HEK293 (cell line): Measurements from ENCODE around the gene TRAPPC10.

Source experiments
- CTCF ChIA-PET: fragments of 350-600 bp; formaldehyde crosslinking; extraction: SDS; loops from one replicate; lab custom pipeline; 2021; ENCODE audit warnings: antibody characterized with exemption; lab: Yijun Ruan, JAX
- POLR2A ChIA-PET: fragments of 300-600 bp; formaldehyde crosslinking; extraction: SDS; loops from one replicate; lab custom pipeline; 2020; ENCODE audit warnings: antibody characterized with exemption, inconsistent platforms; lab: Yijun Ruan, JAX
- H3K27ac ChIP-seq: fragments of 200-500 bp; sonication (Bioruptor generic); 2 replicates; pipeline ENCODE4 v1.5.1; 2014; ENCODE audit warnings: low read depth, low read length, control low read depth, inconsistent platforms; ENCODE audit errors: extremely low read depth
- H3K36me3 ChIP-seq, 2 experiments: fragments of 200-500 bp in 1 of 2; sonication (Bioruptor generic) in 1 of 2; 1 replicate in 1 of 2; 2 replicates in 1 of 2; pipeline ENCODE4 v1.5.1; 2014 to 2017; ENCODE audit warnings: inconsistent platforms in 2 of 2, low read length in 2 of 2; ENCODE audit not compliant: control insufficient read depth in 2 of 2, insufficient read depth in 1 of 2
- H3K4me1 ChIP-seq: fragments of 200-500 bp; sonication (Bioruptor generic); 2 replicates; pipeline ENCODE4 v1.5.1; 2014; ENCODE audit warnings: mild to moderate bottlenecking, low read length, inconsistent platforms; ENCODE audit not compliant: control insufficient read depth, insufficient read depth
- H3K4me3 ChIP-seq: 2 replicates; pipeline ENCODE4 v1.5.1; 2011; ENCODE audit warnings: low read depth, mild to moderate bottlenecking, control low read depth, low read length, moderate library complexity
- H3K9me3 ChIP-seq: fragments of 200-500 bp; sonication (Bioruptor generic); 2 replicates; pipeline ENCODE4 v1.5.1; 2014; ENCODE audit warnings: low read depth, low read length, inconsistent platforms; ENCODE audit not compliant: control insufficient read depth, insufficient read depth
- GLI4 ChIP-seq: fragments of 450-650 bp; formaldehyde crosslinking; IDR thresholded peaks from 2 replicates; pipeline ENCODE4 v1.5.1; 2016; ENCODE audit warnings: missing biosample characterization, missing genetic modification characterization
- GLIS1 ChIP-seq: fragments of 450-650 bp; formaldehyde crosslinking; IDR thresholded peaks from 2 replicates; pipeline ENCODE4 v1.5.1; 2016; ENCODE audit warnings: missing biosample characterization, missing genetic modification characterization
- HOXD13 ChIP-seq: sonication (generic); formaldehyde crosslinking; IDR thresholded peaks from 2 replicates; pipeline ENCODE4 v1.8.0; 2022; ENCODE audit warnings: missing genetic modification reagents, borderline replicate concordance
- KLF10 ChIP-seq: fragments of 450-650 bp; IDR thresholded peaks from 2 replicates; pipeline ENCODE4 v1.5.1; 2018; ENCODE audit warnings: missing biosample characterization, mild to moderate bottlenecking, missing genetic modification characterization
- KLF17 ChIP-seq: fragments of 450-650 bp; formaldehyde crosslinking; IDR thresholded peaks from 2 replicates; pipeline ENCODE4 v1.5.1; 2016; ENCODE audit warnings: missing biosample characterization, missing genetic modification characterization
- PATZ1 ChIP-seq: fragments of 450-650 bp; formaldehyde crosslinking; IDR thresholded peaks from 2 replicates; pipeline ENCODE4 v1.5.1; 2016; ENCODE audit warnings: missing biosample characterization, missing genetic modification characterization
- PRDM2 ChIP-seq: fragments of 450-650 bp; formaldehyde crosslinking; IDR thresholded peaks from 2 replicates; pipeline ENCODE4 v1.5.1; 2016; ENCODE audit warnings: missing biosample characterization, missing genetic modification characterization, borderline replicate concordance
- TCF7L2 ChIP-seq: IDR thresholded peaks from 2 replicates; pipeline ENCODE4 v1.6.1; 2011; ENCODE audit warnings: low read depth, mild to moderate bottlenecking, inconsistent platforms, low read length, moderate library complexity, borderline replicate concordance
- ZBTB17 ChIP-seq: fragments of 450-650 bp; formaldehyde crosslinking; IDR thresholded peaks from 2 replicates; pipeline ENCODE4 v1.5.1; 2016; ENCODE audit warnings: missing biosample characterization, missing genetic modification characterization
- ZBTB8A ChIP-seq: fragments of 450-650 bp; formaldehyde crosslinking; IDR thresholded peaks from 2 replicates; pipeline ENCODE4 v1.5.1; 2016; ENCODE audit warnings: missing biosample characterization, missing genetic modification characterization
- ZFP37 ChIP-seq: fragments of 450-650 bp; formaldehyde crosslinking; IDR thresholded peaks from 2 replicates; pipeline ENCODE4 v1.5.1; 2016; ENCODE audit warnings: missing biosample characterization, missing genetic modification characterization
- ZIC2 ChIP-seq: fragments of 450-650 bp; formaldehyde crosslinking; IDR thresholded peaks from 2 replicates; pipeline ENCODE4 v1.5.1; 2016; ENCODE audit warnings: missing biosample characterization, missing genetic modification characterization
- ZNF140 ChIP-seq: fragments of 450-650 bp; formaldehyde crosslinking; IDR thresholded peaks from 2 replicates; pipeline ENCODE4 v1.5.1; 2016; ENCODE audit warnings: missing biosample characterization, missing genetic modification characterization
- ZNF155 ChIP-seq: fragments of 450-650 bp; formaldehyde crosslinking; IDR thresholded peaks from 2 replicates; pipeline ENCODE4 v1.5.1; 2016; ENCODE audit warnings: missing biosample characterization, missing genetic modification characterization
- ZNF16 ChIP-seq: fragments of 450-650 bp; formaldehyde crosslinking; IDR thresholded peaks from 2 replicates; pipeline ENCODE4 v1.5.1; 2016; ENCODE audit warnings: low read depth, missing biosample characterization, missing genetic modification characterization
- ZNF24 ChIP-seq: fragments of 450-650 bp; formaldehyde crosslinking; IDR thresholded peaks from 2 replicates; pipeline ENCODE4 v1.5.1; 2016; ENCODE audit warnings: missing biosample characterization, missing genetic modification characterization
- ZNF350 ChIP-seq: fragments of 450-650 bp; formaldehyde crosslinking; IDR thresholded peaks from 2 replicates; pipeline ENCODE4 v1.5.0; 2017; ENCODE audit warnings: missing biosample characterization, mild to moderate bottlenecking, missing genetic modification characterization
- ZNF354C ChIP-seq: fragments of 450-650 bp; formaldehyde crosslinking; IDR thresholded peaks from 2 replicates; pipeline ENCODE4 v1.5.1; 2016; ENCODE audit warnings: missing biosample characterization, missing genetic modification characterization, low read depth, borderline replicate concordance
- ZNF530 ChIP-seq: fragments of 450-650 bp; formaldehyde crosslinking; IDR thresholded peaks from 2 replicates; pipeline ENCODE4 v1.5.1; 2016; ENCODE audit warnings: low read depth, missing biosample characterization, missing genetic modification characterization
- ZNF580 ChIP-seq: fragments of 450-650 bp; formaldehyde crosslinking; IDR thresholded peaks from 2 replicates; pipeline ENCODE4 v1.5.1; 2016; ENCODE audit warnings: missing biosample characterization, missing genetic modification characterization
- ZNF585B ChIP-seq: fragments of 450-650 bp; formaldehyde crosslinking; IDR thresholded peaks from 2 replicates; pipeline ENCODE4 v1.5.1; 2016; ENCODE audit warnings: missing biosample characterization, missing genetic modification characterization
- ZNF658 ChIP-seq: fragments of 450-650 bp; formaldehyde crosslinking; IDR thresholded peaks from 2 replicates; pipeline ENCODE4; 2016; ENCODE audit warnings: missing biosample characterization, missing genetic modification characterization
- ZNF692 ChIP-seq: fragments of 450-650 bp; formaldehyde crosslinking; IDR thresholded peaks from 2 replicates; pipeline ENCODE4 v1.5.1; 2016; ENCODE audit warnings: missing biosample characterization, missing genetic modification characterization
- ZNF704 ChIP-seq: fragments of 450-650 bp; formaldehyde crosslinking; IDR thresholded peaks from 2 replicates; pipeline ENCODE4 v1.5.1; 2016; ENCODE audit warnings: missing biosample characterization, missing genetic modification characterization
- ZNF792 ChIP-seq: fragments of 450-650 bp; formaldehyde crosslinking; IDR thresholded peaks from 2 replicates; pipeline ENCODE4 v1.5.1; 2016; ENCODE audit warnings: missing biosample characterization, missing genetic modification characterization
- ZNF830 ChIP-seq: fragments of 450-650 bp; IDR thresholded peaks from 2 replicates; pipeline ENCODE4 v1.5.0; 2018; ENCODE audit warnings: missing biosample characterization, missing genetic modification characterization, low read depth, mild to moderate bottlenecking, moderate library complexity

Gene TRAPPC10

GRCh38 chr21:43975469-43976098 is 36.5 kb upstream of the TRAPPC10 start:
- no peaks in the 10 kb centered on the region for H3K4me1 ChIP-seq
- no peak overlapping the region for H3K27ac ChIP-seq
- H3K4me3 ChIP-seq = no peak overlapping the region
- H3K9me3 ChIP-seq = no peaks in the 10 kb centered on the region
- H3K36me3 ChIP-seq = peaks cover 10 to 38% of the 10 kb centered on the region in 2 experiments
- POLR2A ChIA-PET = interaction anchor here (1.0 kb wide), 1 partner anchor 165 kb away, joined by 3 read pairs; no protein-coding TSS in a partner anchor
- CTCF ChIA-PET = interaction anchor here (0.5 to 2.5 kb wide), 29 partner anchors 9 to 778 kb away, joined by 3 to 39 read pairs (median 4); partner anchors contain the start of gene RRP1
- TF ChIP-seq ZNF350 (tag by site-specific recombination) (no peak), ZFP37 (tag by site-specific recombination) (no peak), GLI4 (no peak), ZNF704 (tag by site-specific recombination) (0 out of 2 replicates have a peak, but pooled peaks have one; percentile 3), TCF7L2 (no peak), ZNF585B (no peak), ZBTB17 (tag by site-specific recombination) (peak; percentile 47; the same call in 1 of the 2 replicates), ZNF792 (tag by site-specific recombination) (no peak), ZNF580 (no peak), ZNF354C (tag by site-specific recombination) (no peak), ZNF24 (no peak), ZNF830 (tag by site-specific recombination) (no peak), GLIS1 (tag by site-specific recombination) (0 out of 2 replicates have a peak, but pooled peaks have one; percentile 14), KLF10 (no peak), PRDM2 (tag by site-specific recombination) (no peak), PATZ1 (tag by site-specific recombination) (no peak), ZNF658 (tag by site-specific recombination) (no peak), ZNF16 (no peak), ZNF155 (tag by site-specific recombination) (no peak), KLF17 (tag by site-specific recombination) (no peak), ZIC2 (tag by site-specific recombination) (no peak), ZBTB8A (tag by site-specific recombination) (no peak), ZNF692 (tag by site-specific recombination) (peak; percentile 92), ZNF530 (no peak), ZNF140 (tag by site-specific recombination) (no peak), HOXD13 (no peak)
